HG03159 (cell line): Measurements from ENCODE around the gene OR51E1.

Source experiments
- ATAC-seq: cut with Tn5 transposase; IDR thresholded peaks from one replicate; pipeline ENCODE4 v1.9.1; 2021; ENCODE audit warnings: mild to moderate bottlenecking, moderate library complexity; ENCODE audit not compliant: unreplicated experiment

OR51E1 gene

GRCh38 chr11:4704790-4705334, 61.1 kb downstream of the OR51E1 start:
- no peak for ATAC-seq
